Right ventricle myocardium superior (tissue), 1 donor: ENCODE data around the gene USO1. TPM values are rescaled to one million over a fixed set of nuclear protein-coding genes. Genes with fewer than 3 reads are reported as not detected.
A peak's percentile ranks its signal among the peaks of the same experiment; 100 is the strongest.
"Not testable (repeated sequence)": the region's sequence is repeated elsewhere in the genome, so short reads cannot be mapped to it uniquely, and the experiment has no call there.

Experiments used
- ATAC-seq: fragments of 200-7000 bp; cut with Tn5 transposase; one replicate; pipeline ENCODE4 v1.9.1; 2020; ENCODE audit warnings: mild to moderate bottlenecking; ENCODE audit not compliant: poor library complexity
- DNase-seq: peaks from one replicate; pipeline ENCODE4 v3.0.0-alpha.2; 2020
- intact Hi-C: fragments of 100-400 bp; cut with DNase I; formaldehyde crosslinking; loops from one replicate; pipeline ENCODE4 v1.11.2; 2022
- total RNA-seq: library from RNA; stranded (reverse); fragmentation: NEBNext Ultra II Directional; extraction: Animal tissue kit (Norgen Biotek cat#: 25700); gene quantifications from one replicate; pipeline ENCODE4 v1.2.1, GENCODE V29; 2021
- donor health status: DM: no; HTN: yes; CAD: no; lungs with severe emphysema.

Gene USO1
- total RNA-seq, 1 donor from 2014 or later = 87.7 TPM

GRCh38 chr4:75708218-75708691, 16.1 kb upstream of the USO1 start:
- intact Hi-C loops = no loop called here
- DNase-seq (no peak), ATAC-seq (no peak)

- no peak for ATAC-seq
- DNase-seq = no peak
- intact Hi-C loops = no loop called here
Observed at GRCh38 chr4:75710246-75710645, 14.1 kb upstream of the USO1 start.

- DNase-seq (no peak), ATAC-seq (no peak)
- intact Hi-C loops = no loop called here
Observed at GRCh38 chr4:75714011-75714410, 10.4 kb upstream of the USO1 start.

- ATAC-seq (no peak), DNase-seq (no peak)
- intact Hi-C loops = no loop called here
Observed at GRCh38 chr4:75714704-75715103, 9.7 kb upstream of the USO1 start.

GRCh38 chr4:75715105-75715799, 9.1 kb upstream of the USO1 start:
- ATAC-seq = no peak
- DNase-seq = no peak
- intact Hi-C loops = no loop called here

- intact Hi-C loops, ATAC-seq, DNase-seq: not testable (repeated sequence)
Observed at GRCh38 chr4:75716054-75716453, 8.3 kb upstream of the USO1 start.

GRCh38 chr4:75717408-75717807, 7.0 kb upstream of the USO1 start:
- no peak for ATAC-seq
- intact Hi-C loops = no loop called here

GRCh38 chr4:75718529-75718928, 5.8 kb upstream of the USO1 start:
- no peak for DNase-seq
- no peak for ATAC-seq
- intact Hi-C loops = no loop called here

More at GRCh38 chr4:75717408-75717807, 7.0 kb upstream of the USO1 start:
- no peak for DNase-seq

- DNase-seq = no peak
- intact Hi-C loops = no loop called here
- no peak for ATAC-seq
Observed at GRCh38 chr4:75722417-75722816, 2.0 kb upstream of the USO1 start.

- intact Hi-C loops = loop anchor here (2.0 kb wide), 1 partner anchor 51 kb away; the partner anchor contains the start of gene G3BP2
- no peak for ATAC-seq
- no peak for DNase-seq
Observed at GRCh38 chr4:75723163-75724065, 963 bp upstream of the USO1 start.

GRCh38 chr4:75724867-75725724, 719 bp downstream of the USO1 start:
- DNase-seq (peak; percentile 85), ATAC-seq (peak; percentile 73)
- intact Hi-C loops = loop anchor here (2.0 kb wide), 1 partner anchor 52 kb away; the partner anchor contains the start of gene G3BP2

- DNase-seq, ATAC-seq: not testable (repeated sequence)
- intact Hi-C loops = loop anchor here (2.0 kb wide), 1 partner anchor 53 kb away; the partner anchor contains the start of gene G3BP2
Observed at GRCh38 chr4:75725942-75726538, 1.7 kb downstream of the USO1 start.

- DNase-seq = no peak
- no peak for ATAC-seq
- intact Hi-C loops = no loop called here
Observed at GRCh38 chr4:75726577-75726976, 2.2 kb downstream of the USO1 start.

GRCh38 chr4:75727073-75727472, 2.7 kb downstream of the USO1 start:
- DNase-seq (no peak), ATAC-seq (no peak)
- intact Hi-C loops = no loop called here

- DNase-seq (no peak), ATAC-seq (no peak)
- intact Hi-C loops = no loop called here
Observed at GRCh38 chr4:75729836-75730235, 5.5 kb downstream of the USO1 start.

GRCh38 chr4:75733369-75733768, 9.0 kb downstream of the USO1 start:
- ATAC-seq (no peak), DNase-seq (no peak)
- intact Hi-C loops = no loop called here

- ATAC-seq (no peak), DNase-seq (no peak)
- intact Hi-C loops = no loop called here
Observed at GRCh38 chr4:75735525-75735924, 11.1 kb downstream of the USO1 start.

- intact Hi-C loops = no loop called here
- DNase-seq = no peak
- ATAC-seq = peak; percentile 78
Observed at GRCh38 chr4:75736862-75737261, 12.5 kb downstream of the USO1 start.
